HepG2 (cell line): ENCODE measurements around the gene SERTAD2. TPM values are rescaled to one million over a fixed set of nuclear protein-coding genes. Genes with fewer than 3 reads are reported as not detected.
A peak's percentile ranks its signal among the peaks of the same experiment; 100 is the strongest.

Experiments used
- ATAC-seq: fragments of 200-7000 bp; cut with Tn5 transposase; 3 replicates; pipeline ENCODE4 v1.9.1; 2020; ENCODE audit warnings: mild to moderate bottlenecking, moderate library complexity
- BruUV-seq: library from RNA; stranded (reverse); fragments of 400-500 nt; replicated peaks from 2 replicates; lab custom pipeline; 2021; lab: Mats Ljungman, UMichigan
- CTCF ChIA-PET: fragments of 300-600 bp; formaldehyde crosslinking; extraction: SDS; loops from one replicate; lab custom pipeline; 2021; ENCODE audit warnings: low total read pairs, inconsistent platforms, low intra/inter-chr PET ratio; lab: Yijun Ruan, JAX
- POLR2A ChIA-PET: fragments of 350-600 bp; sonication (Branson Sonifier 250); formaldehyde crosslinking; loops from one replicate; lab custom pipeline; 2020; ENCODE audit warnings: antibody characterized with exemption, inconsistent platforms; lab: Yijun Ruan, JAX
- DNase-seq: peaks from one replicate; pipeline ENCODE4 v3.0.0-alpha.2; 2015; ENCODE audit warnings: low spot score
- FAIRE-seq: peaks from 3 replicates; lab custom pipeline; 2011; peaks lifted over from hg19 to GRCh38; lab: Jason Lieb, UNC
- H2AFZ ChIP-seq: one replicate; pipeline ENCODE4 v1.6.1; 2011; ENCODE audit warnings: low read length, inconsistent platforms
- H3K27ac ChIP-seq: fragments of 300-600 bp; 3 replicates; pipeline ENCODE4 v1.8.0; 2011; ENCODE audit warnings: mixed run types, mild to moderate bottlenecking, mixed read lengths, low read length, inconsistent platforms; ENCODE audit not compliant: insufficient read depth; ENCODE audit errors: extremely low read length
- H3K27me3 ChIP-seq, 2 experiments: fragments of 200-600 bp in 1 of 2; 2 replicates in 1 of 2; 3 replicates in 1 of 2; pipeline versions ENCODE4 v1.6.0 to v1.8.0; 2011; ENCODE audit warnings: low read length in 2 of 2, mild to moderate bottlenecking in 2 of 2, moderate library complexity in 2 of 2, inconsistent platforms in 1 of 2; ENCODE audit not compliant: insufficient read depth in 2 of 2, control insufficient read depth in 1 of 2
- H3K36me3 ChIP-seq, 2 experiments: fragments of 200-600 bp in 1 of 2; replicated peaks in 1 of 2; 2 replicates in 1 of 2; 3 replicates in 1 of 2; pipeline versions ENCODE4 v1.5.1 to v1.8.0; 2011; ENCODE audit warnings: low read length in 2 of 2, inconsistent platforms in 1 of 2; ENCODE audit not compliant: insufficient read depth in 2 of 2, control insufficient read depth in 1 of 2
- H3K4me1 ChIP-seq: 2 replicates; pipeline ENCODE4 v1.5.1; 2012; ENCODE audit warnings: low read length, inconsistent platforms; ENCODE audit not compliant: insufficient read depth
- H3K4me2 ChIP-seq: 2 replicates; pipeline ENCODE4 v1.6.0; 2011; ENCODE audit warnings: low read depth, low read length, inconsistent platforms
- H3K4me3 ChIP-seq, 3 experiments: fragments of 200-600 bp in 1 of 3; sonication (generic), shearing (Covaris generic) in 1 of 3; replicated peaks in 1 of 3; 2 replicates each; pipeline ENCODE4 v1.5.1; 2011 to 2016; ENCODE audit warnings: low read length in 3 of 3, inconsistent platforms in 2 of 3, low read depth in 2 of 3, mild to moderate bottlenecking in 2 of 3, control low read depth in 1 of 3, mixed read lengths in 1 of 3; ENCODE audit not compliant: insufficient read depth in 1 of 3
- H3K79me2 ChIP-seq: one replicate; pipeline ENCODE4 v1.6.1; 2011; ENCODE audit warnings: low read length, inconsistent platforms; ENCODE audit not compliant: insufficient read depth
- H3K9ac ChIP-seq: 2 replicates; pipeline ENCODE4 v1.6.0; 2011; ENCODE audit warnings: mild to moderate bottlenecking, low read depth, low read length, inconsistent platforms; ENCODE audit not compliant: insufficient read depth
- H3K9me3 ChIP-seq: 2 replicates; pipeline ENCODE4 v1.5.1; 2012; ENCODE audit warnings: mild to moderate bottlenecking, low read length
- H4K20me1 ChIP-seq: 2 replicates; pipeline ENCODE4 v1.6.0; 2011; ENCODE audit warnings: inconsistent platforms, mild to moderate bottlenecking, low read length, moderate library complexity; ENCODE audit not compliant: insufficient read depth
- GATAD2A ChIP-seq: IDR thresholded peaks from 2 replicates; pipeline ENCODE4 v1.6.1; 2016
- HNF4A ChIP-seq: sonication (generic); formaldehyde crosslinking; IDR thresholded peaks from 2 replicates; pipeline ENCODE4 v1.4.0; 2020; ENCODE audit warnings: missing genetic modification reagents
- LBX2 ChIP-seq: sonication (generic); formaldehyde crosslinking; IDR thresholded peaks from 2 replicates; pipeline ENCODE4 v1.5.0; 2020; ENCODE audit warnings: missing genetic modification reagents, mild to moderate bottlenecking, borderline replicate concordance
- ZBTB21 ChIP-seq: sonication (generic); formaldehyde crosslinking; IDR thresholded peaks from 2 replicates; pipeline ENCODE4 v1.4.0; 2020; ENCODE audit warnings: missing genetic modification reagents
- ZBTB43 ChIP-seq: sonication (generic); formaldehyde crosslinking; conservative IDR thresholded peaks from 2 replicates; pipeline ENCODE4 v1.4.0; 2020; ENCODE audit warnings: missing genetic modification reagents
- WGBS: methylation state at CpG from one replicate; pipeline ENCODE4 v1.1.6; 2017; ENCODE audit warnings: low lambda C conversion rate; 5-methylcytosine and 5-hydroxymethylcytosine counted together
- in situ Hi-C: cut with HindIII; loops from 2 replicates; pipeline ENCODE4 v1.10.0; 2017; ENCODE audit warnings: low pct_unique_long_range_greater_than_20kb; ENCODE audit not compliant: extremely low pct_ligation_motif_present
- intact Hi-C: fragments of 100-400 bp; cut with micrococcal nuclease; formaldehyde crosslinking; loops from one replicate; pipeline ENCODE4 v1.10.0; 2022; ENCODE audit not compliant: unreplicated experiment
- polyA plus RNA-seq, 8 experiments: library from polyadenylated mRNA; depleted of rRNA in 3 of 8; stranded (reverse) in 7 of 8; unstranded in 1 of 8; fragments of >200 nt; fragmentation: Illumina TruSeq in 4 of 8; extraction: Trizol in 4 of 8; gene quantifications; 2 replicates each; pipeline versions ENCODE4 v1.2.1 to v1.2.3, GENCODE V29; 2011 to 2016; ENCODE audit warnings: low read depth in 4 of 8, missing spikeins in 1 of 8, mixed read lengths in 1 of 8; ENCODE audit not compliant: insufficient read depth in 1 of 8
- total RNA-seq, 5 experiments: library from RNA; depleted of rRNA; stranded (reverse); fragments of >200 nt; fragmentation: Illumina TruSeq; extraction: Trizol; gene quantifications; 2 replicates each; pipeline ENCODE4 v1.2.3, GENCODE V29; 2016; ENCODE audit warnings: low read depth in 1 of 5
- TF ChIP-seq, protein P1 (sequence below): sonication (generic); formaldehyde crosslinking; IDR thresholded peaks from 2 replicates; pipeline ENCODE4 v1.4.0; 2020; ENCODE audit warnings: missing genetic modification reagents, borderline replicate concordance
- TF ChIP-seq, protein P2 (sequence below): sonication (generic); formaldehyde crosslinking; IDR thresholded peaks from 2 replicates; pipeline ENCODE4 v1.5.0; 2020; ENCODE audit warnings: missing genetic modification reagents
- TF ChIP-seq, protein P3 (sequence below): sonication (generic); formaldehyde crosslinking; IDR thresholded peaks from 2 replicates; pipeline ENCODE4 v1.4.0; 2020; ENCODE audit warnings: missing genetic modification reagents, borderline replicate concordance
- TF ChIP-seq, protein P4 (sequence below): IDR thresholded peaks from 2 replicates; pipeline ENCODE4 v1.6.1; 2016; ENCODE audit warnings: low read depth, missing genetic modification reagents, missing compliant biosample characterization

The SERTAD2 gene
- total and polyA plus RNA-seq, 2 of the 13 experiments (the other 11 are each of a cell fraction or from before 2014, with no cell fraction given), result 6.7 to 22.6 TPM

DNA sequence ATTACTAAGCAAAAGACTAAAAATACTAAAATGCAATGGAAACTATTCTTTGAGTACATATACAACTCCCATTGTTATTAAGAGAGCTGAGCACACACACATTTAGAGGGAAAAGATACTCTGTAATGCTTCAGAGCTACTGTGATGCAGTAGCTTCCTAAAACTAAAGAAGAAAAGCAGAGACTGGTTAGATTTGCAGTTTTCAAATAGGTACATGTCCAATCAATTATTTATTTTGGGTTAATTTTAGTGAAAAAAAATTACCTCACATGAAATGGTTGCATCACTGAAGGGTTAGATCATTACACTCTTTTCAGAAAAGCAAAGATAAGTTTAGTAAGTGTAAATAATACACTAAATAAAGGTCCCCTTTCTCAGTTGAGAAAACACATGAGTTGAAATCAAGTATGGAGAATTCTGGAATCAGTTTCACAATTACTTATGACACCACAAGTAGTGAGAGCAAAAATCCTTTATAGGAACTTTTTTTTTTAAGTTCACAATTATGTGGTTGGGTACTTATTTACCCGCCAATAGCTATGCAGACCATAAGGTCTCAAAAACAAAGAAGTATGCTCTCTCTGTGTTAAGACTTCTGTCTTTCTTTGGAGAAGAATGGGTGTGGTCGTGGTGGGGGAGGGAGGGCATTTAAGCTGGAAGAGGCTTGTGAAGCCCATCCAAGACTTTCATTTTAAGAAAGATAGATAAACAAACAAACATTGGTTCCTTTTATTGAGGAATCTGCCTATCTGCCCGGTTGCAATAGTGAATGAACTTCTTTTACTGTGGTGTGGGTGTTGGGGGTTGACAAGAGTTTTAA is 25.3 kb upstream of the SERTAD2 start (continued):
- TF ChIP-seq, protein P1, sequence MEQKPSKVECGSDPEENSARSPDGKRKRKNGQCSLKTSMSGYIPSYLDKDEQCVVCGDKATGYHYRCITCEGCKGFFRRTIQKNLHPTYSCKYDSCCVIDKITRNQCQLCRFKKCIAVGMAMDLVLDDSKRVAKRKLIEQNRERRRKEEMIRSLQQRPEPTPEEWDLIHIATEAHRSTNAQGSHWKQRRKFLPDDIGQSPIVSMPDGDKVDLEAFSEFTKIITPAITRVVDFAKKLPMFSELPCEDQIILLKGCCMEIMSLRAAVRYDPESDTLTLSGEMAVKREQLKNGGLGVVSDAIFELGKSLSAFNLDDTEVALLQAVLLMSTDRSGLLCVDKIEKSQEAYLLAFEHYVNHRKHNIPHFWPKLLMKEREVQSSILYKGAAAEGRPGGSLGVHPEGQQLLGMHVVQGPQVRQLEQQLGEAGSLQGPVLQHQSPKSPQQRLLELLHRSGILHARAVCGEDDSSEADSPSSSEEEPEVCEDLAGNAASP (CRISPR knock-in tag), result no peak
- TF ChIP-seq, protein P2, sequence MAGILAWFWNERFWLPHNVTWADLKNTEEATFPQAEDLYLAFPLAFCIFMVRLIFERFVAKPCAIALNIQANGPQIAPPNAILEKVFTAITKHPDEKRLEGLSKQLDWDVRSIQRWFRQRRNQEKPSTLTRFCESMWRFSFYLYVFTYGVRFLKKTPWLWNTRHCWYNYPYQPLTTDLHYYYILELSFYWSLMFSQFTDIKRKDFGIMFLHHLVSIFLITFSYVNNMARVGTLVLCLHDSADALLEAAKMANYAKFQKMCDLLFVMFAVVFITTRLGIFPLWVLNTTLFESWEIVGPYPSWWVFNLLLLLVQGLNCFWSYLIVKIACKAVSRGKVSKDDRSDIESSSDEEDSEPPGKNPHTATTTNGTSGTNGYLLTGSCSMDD (CRISPR knock-in tag), result no peak
- TF ChIP-seq LBX2 (CRISPR knock-in tag) (no peak), ZBTB21 (no peak)
- TF ChIP-seq, protein P3, sequence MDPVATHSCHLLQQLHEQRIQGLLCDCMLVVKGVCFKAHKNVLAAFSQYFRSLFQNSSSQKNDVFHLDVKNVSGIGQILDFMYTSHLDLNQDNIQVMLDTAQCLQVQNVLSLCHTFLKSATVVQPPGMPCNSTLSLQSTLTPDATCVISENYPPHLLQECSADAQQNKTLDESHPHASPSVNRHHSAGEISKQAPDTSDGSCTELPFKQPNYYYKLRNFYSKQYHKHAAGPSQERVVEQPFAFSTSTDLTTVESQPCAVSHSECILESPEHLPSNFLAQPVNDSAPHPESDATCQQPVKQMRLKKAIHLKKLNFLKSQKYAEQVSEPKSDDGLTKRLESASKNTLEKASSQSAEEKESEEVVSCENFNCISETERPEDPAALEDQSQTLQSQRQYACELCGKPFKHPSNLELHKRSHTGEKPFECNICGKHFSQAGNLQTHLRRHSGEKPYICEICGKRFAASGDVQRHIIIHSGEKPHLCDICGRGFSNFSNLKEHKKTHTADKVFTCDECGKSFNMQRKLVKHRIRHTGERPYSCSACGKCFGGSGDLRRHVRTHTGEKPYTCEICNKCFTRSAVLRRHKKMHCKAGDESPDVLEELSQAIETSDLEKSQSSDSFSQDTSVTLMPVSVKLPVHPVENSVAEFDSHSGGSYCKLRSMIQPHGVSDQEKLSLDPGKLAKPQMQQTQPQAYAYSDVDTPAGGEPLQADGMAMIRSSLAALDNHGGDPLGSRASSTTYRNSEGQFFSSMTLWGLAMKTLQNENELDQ, result no peak

GRCh38 chr2:64677530-64677929 is 23.8 kb upstream of the SERTAD2 start:
- ChIA-PET POLR2A (interaction anchor here (1.2 to 1.5 kb wide), 2 partner anchors 23 to 27 kb away, joined by 4 to 5 read pairs; partner anchors contain the start of gene SERTAD2), CTCF (no interaction called here)
- WGBS, result 92% methylated on average over 3 of the region's 3 CpGs
- TF ChIP-seq HNF4A (CRISPR knock-in tag) (peak; percentile 50; the same call in 1 of the 2 replicates), GATAD2A (CRISPR knock-in tag) (0 out of 2 replicates have a peak, but pooled peaks have one; percentile 26), ZBTB43 (CRISPR knock-in tag) (no peak)
- TF ChIP-seq, protein P4, sequence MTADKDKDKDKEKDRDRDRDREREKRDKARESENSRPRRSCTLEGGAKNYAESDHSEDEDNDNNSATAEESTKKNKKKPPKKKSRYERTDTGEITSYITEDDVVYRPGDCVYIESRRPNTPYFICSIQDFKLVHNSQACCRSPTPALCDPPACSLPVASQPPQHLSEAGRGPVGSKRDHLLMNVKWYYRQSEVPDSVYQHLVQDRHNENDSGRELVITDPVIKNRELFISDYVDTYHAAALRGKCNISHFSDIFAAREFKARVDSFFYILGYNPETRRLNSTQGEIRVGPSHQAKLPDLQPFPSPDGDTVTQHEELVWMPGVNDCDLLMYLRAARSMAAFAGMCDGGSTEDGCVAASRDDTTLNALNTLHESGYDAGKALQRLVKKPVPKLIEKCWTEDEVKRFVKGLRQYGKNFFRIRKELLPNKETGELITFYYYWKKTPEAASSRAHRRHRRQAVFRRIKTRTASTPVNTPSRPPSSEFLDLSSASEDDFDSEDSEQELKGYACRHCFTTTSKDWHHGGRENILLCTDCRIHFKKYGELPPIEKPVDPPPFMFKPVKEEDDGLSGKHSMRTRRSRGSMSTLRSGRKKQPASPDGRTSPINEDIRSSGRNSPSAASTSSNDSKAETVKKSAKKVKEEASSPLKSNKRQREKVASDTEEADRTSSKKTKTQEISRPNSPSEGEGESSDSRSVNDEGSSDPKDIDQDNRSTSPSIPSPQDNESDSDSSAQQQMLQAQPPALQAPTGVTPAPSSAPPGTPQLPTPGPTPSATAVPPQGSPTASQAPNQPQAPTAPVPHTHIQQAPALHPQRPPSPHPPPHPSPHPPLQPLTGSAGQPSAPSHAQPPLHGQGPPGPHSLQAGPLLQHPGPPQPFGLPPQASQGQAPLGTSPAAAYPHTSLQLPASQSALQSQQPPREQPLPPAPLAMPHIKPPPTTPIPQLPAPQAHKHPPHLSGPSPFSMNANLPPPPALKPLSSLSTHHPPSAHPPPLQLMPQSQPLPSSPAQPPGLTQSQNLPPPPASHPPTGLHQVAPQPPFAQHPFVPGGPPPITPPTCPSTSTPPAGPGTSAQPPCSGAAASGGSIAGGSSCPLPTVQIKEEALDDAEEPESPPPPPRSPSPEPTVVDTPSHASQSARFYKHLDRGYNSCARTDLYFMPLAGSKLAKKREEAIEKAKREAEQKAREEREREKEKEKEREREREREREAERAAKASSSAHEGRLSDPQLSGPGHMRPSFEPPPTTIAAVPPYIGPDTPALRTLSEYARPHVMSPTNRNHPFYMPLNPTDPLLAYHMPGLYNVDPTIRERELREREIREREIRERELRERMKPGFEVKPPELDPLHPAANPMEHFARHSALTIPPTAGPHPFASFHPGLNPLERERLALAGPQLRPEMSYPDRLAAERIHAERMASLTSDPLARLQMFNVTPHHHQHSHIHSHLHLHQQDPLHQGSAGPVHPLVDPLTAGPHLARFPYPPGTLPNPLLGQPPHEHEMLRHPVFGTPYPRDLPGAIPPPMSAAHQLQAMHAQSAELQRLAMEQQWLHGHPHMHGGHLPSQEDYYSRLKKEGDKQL (CRISPR knock-in tag), result no peak

More at GRCh38 chr2:64677530-64677929, 23.8 kb upstream of the SERTAD2 start:
- H3K79me2 ChIP-seq, result no peaks in the 10 kb centered on the region
- no peaks in the 10 kb centered on the region for H3K9me3 ChIP-seq
- ATAC-seq (no peak), DNase-seq (no peak), FAIRE-seq (no peak)
- H3K4me1 ChIP-seq, result peaks cover 17% of the 10 kb centered on the region
- H4K20me1 ChIP-seq, result no peaks in the 10 kb centered on the region
- no TSS peak for BruUV-seq
- H3K27ac ChIP-seq, result no peak overlapping the region
- H2AFZ ChIP-seq, result no peak overlapping the region
- in situ Hi-C loops (no loop called here), intact Hi-C loops (no loop called here)
- H3K4me2 ChIP-seq, result no peak overlapping the region
- H3K4me3 ChIP-seq, result no peak overlapping the region
- H3K36me3 ChIP-seq, result no peaks in the 10 kb centered on the region; a peak in 1 of 5 replicates
- H3K27me3 ChIP-seq, result no peaks in the 10 kb centered on the region
- H3K9ac ChIP-seq, result no peak overlapping the region
